GM23338 (cell line): ENCODE results near the gene EEF2K. TPM values are rescaled to one million over a fixed set of nuclear protein-coding genes. Genes with fewer than 3 reads are reported as not detected.

ENCODE experiments used
- CREB1 ChIP-seq: fragments of 250-450 bp; sonication (Bioruptor Pico); IDR thresholded peaks from 2 replicates; pipeline ENCODE4 v1.5.0; 2020; ENCODE audit warnings: low read depth, mild to moderate bottlenecking, moderate library complexity
- EZH2 ChIP-seq: fragments of 200-600 bp; sonication (generic); IDR thresholded peaks from one replicate; pipeline ENCODE4 v1.8.0; 2017; ENCODE audit warnings: antibody characterized with exemption, mild to moderate bottlenecking, low read depth; ENCODE audit not compliant: unreplicated experiment
- EZH2phosphoT487 ChIP-seq: fragments of 200-600 bp; sonication (generic); IDR thresholded peaks from one replicate; pipeline ENCODE4 v1.8.1; 2018; ENCODE audit warnings: antibody characterized with exemption; ENCODE audit not compliant: unreplicated experiment
- JUNB ChIP-seq: IDR thresholded peaks from one replicate; pipeline ENCODE4 v1.6.1; 2016; ENCODE audit warnings: antibody characterized with exemption; ENCODE audit not compliant: unreplicated experiment
- NANOG ChIP-seq: IDR thresholded peaks from 2 replicates; pipeline ENCODE4 v1.6.1; 2016; ENCODE audit warnings: antibody characterized with exemption, borderline replicate concordance
- POLR2AphosphoS5 ChIP-seq: IDR thresholded peaks from 2 replicates; pipeline ENCODE4 v1.6.1; 2016; ENCODE audit warnings: antibody characterized with exemption, low read depth
- ZNF114 ChIP-seq: fragments of 250-450 bp; sonication (Bioruptor Pico); IDR thresholded peaks from 2 replicates; pipeline ENCODE4 v1.5.0; 2020; ENCODE audit warnings: mild to moderate bottlenecking, moderate library complexity
- ZNF331 ChIP-seq: fragments of 250-450 bp; sonication (Bioruptor Pico); IDR thresholded peaks from 2 replicates; pipeline ENCODE4 v1.5.0; 2020; ENCODE audit warnings: low read depth, mild to moderate bottlenecking, moderate library complexity
- polyA plus RNA-seq: library from polyadenylated mRNA; unstranded; fragments of >200 nt; fragmentation: Nextera tagmentation; extraction: Ambion mirVana; gene quantifications from 2 replicates; pipeline ENCODE4 v1.2.1, GENCODE V29; 2016
- total RNA-seq: library from RNA; depleted of rRNA; stranded (reverse); fragments of >200 nt; shearing (Covaris generic); gene quantifications from 2 replicates; pipeline ENCODE4 v1.2.3, GENCODE V29; 2014
- TF ChIP-seq, protein P1 (sequence below): fragments of 250-450 bp; sonication (Bioruptor Pico); IDR thresholded peaks from 2 replicates; pipeline ENCODE4 v1.5.0; 2020; ENCODE audit warnings: mild to moderate bottlenecking, moderate library complexity
- TF ChIP-seq, protein P2 (sequence below): IDR thresholded peaks from 2 replicates; pipeline ENCODE4 v1.6.1; 2016; ENCODE audit warnings: antibody characterized with exemption
- TF ChIP-seq, protein P3 (sequence below), 2 experiments: fragments of 200-600 bp in 1 of 2; sonication (generic) in 1 of 2; conservative IDR thresholded peaks; 2 replicates each; pipeline versions ENCODE4 v1.5.1 to v1.6.1; 2016 to 2017; ENCODE audit warnings: antibody characterized with exemption in 2 of 2, low read depth in 2 of 2, mild to moderate bottlenecking in 2 of 2, moderate library complexity in 1 of 2

The EEF2K gene
- total and polyA plus RNA-seq, 2 experiments from 2014 or later = 5.4 to 23.9 TPM

DNA sequence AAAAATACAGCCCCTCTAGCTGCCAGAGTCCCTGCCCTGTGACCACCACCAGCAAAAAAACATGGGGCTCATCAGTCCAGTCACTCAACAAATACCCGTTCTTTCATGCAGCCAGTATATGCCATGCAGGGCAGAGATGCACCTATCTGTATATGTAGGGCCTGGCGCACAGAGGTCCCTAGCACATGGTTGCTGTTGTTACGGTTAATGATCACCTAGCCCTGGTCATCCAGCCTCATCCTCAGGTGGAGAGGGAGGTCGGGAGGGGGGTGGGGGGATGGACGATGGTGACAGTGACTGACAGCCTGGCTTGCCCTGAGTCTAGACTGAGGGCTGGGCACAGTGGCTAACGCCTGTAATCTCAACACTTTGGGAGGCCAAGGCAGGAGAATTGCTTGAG, 42.3 kb upstream of the EEF2K start (continued):
- TF ChIP-seq, protein P1, sequence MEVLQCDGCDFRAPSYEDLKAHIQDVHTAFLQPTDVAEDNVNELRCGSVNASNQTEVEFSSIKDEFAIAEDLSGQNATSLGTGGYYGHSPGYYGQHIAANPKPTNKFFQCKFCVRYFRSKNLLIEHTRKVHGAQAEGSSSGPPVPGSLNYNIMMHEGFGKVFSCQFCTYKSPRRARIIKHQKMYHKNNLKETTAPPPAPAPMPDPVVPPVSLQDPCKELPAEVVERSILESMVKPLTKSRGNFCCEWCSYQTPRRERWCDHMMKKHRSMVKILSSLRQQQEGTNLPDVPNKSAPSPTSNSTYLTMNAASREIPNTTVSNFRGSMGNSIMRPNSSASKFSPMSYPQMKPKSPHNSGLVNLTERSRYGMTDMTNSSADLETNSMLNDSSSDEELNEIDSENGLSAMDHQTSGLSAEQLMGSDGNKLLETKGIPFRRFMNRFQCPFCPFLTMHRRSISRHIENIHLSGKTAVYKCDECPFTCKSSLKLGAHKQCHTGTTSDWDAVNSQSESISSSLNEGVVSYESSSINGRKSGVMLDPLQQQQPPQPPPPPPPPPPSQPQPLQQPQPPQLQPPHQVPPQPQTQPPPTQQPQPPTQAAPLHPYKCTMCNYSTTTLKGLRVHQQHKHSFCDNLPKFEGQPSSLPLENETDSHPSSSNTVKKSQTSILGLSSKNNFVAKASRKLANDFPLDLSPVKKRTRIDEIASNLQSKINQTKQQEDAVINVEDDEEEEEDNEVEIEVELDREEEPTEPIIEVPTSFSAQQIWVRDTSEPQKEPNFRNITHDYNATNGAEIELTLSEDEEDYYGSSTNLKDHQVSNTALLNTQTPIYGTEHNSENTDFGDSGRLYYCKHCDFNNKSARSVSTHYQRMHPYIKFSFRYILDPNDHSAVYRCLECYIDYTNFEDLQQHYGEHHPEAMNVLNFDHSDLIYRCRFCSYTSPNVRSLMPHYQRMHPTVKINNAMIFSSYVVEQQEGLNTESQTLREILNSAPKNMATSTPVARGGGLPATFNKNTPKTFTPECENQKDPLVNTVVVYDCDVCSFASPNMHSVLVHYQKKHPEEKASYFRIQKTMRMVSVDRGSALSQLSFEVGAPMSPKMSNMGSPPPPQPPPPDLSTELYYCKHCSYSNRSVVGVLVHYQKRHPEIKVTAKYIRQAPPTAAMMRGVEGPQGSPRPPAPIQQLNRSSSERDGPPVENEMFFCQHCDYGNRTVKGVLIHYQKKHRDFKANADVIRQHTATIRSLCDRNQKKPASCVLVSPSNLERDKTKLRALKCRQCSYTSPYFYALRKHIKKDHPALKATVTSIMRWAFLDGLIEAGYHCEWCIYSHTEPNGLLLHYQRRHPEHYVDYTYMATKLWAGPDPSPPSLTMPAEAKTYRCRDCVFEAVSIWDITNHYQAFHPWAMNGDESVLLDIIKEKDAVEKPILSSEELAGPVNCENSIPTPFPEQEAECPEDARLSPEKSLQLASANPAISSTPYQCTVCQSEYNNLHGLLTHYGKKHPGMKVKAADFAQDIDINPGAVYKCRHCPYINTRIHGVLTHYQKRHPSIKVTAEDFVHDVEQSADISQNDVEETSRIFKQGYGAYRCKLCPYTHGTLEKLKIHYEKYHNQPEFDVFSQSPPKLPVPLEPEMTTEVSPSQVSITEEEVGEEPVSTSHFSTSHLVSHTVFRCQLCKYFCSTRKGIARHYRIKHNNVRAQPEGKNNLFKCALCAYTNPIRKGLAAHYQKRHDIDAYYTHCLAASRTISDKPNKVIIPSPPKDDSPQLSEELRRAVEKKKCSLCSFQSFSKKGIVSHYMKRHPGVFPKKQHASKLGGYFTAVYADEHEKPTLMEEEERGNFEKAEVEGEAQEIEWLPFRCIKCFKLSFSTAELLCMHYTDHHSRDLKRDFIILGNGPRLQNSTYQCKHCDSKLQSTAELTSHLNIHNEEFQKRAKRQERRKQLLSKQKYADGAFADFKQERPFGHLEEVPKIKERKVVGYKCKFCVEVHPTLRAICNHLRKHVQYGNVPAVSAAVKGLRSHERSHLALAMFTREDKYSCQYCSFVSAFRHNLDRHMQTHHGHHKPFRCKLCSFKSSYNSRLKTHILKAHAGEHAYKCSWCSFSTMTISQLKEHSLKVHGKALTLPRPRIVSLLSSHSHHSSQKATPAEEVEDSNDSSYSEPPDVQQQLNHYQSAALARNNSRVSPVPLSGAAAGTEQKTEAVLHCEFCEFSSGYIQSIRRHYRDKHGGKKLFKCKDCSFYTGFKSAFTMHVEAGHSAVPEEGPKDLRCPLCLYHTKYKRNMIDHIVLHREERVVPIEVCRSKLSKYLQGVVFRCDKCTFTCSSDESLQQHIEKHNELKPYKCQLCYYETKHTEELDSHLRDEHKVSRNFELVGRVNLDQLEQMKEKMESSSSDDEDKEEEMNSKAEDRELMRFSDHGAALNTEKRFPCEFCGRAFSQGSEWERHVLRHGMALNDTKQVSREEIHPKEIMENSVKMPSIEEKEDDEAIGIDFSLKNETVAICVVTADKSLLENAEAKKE (CRISPR knock-in tag) = no peak
- no peak for TF ChIP-seq POLR2AphosphoS5
- TF ChIP-seq ZNF114 = no peak
- TF ChIP-seq EZH2phosphoT487 = no peak
- no peak for TF ChIP-seq NANOG
- TF ChIP-seq, protein P2, sequence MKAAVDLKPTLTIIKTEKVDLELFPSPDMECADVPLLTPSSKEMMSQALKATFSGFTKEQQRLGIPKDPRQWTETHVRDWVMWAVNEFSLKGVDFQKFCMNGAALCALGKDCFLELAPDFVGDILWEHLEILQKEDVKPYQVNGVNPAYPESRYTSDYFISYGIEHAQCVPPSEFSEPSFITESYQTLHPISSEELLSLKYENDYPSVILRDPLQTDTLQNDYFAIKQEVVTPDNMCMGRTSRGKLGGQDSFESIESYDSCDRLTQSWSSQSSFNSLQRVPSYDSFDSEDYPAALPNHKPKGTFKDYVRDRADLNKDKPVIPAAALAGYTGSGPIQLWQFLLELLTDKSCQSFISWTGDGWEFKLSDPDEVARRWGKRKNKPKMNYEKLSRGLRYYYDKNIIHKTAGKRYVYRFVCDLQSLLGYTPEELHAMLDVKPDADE = no peak
- TF ChIP-seq ZNF331 = no peak
- no peak for TF ChIP-seq EZH2
- no peak for TF ChIP-seq JUNB
- TF ChIP-seq, protein P3, sequence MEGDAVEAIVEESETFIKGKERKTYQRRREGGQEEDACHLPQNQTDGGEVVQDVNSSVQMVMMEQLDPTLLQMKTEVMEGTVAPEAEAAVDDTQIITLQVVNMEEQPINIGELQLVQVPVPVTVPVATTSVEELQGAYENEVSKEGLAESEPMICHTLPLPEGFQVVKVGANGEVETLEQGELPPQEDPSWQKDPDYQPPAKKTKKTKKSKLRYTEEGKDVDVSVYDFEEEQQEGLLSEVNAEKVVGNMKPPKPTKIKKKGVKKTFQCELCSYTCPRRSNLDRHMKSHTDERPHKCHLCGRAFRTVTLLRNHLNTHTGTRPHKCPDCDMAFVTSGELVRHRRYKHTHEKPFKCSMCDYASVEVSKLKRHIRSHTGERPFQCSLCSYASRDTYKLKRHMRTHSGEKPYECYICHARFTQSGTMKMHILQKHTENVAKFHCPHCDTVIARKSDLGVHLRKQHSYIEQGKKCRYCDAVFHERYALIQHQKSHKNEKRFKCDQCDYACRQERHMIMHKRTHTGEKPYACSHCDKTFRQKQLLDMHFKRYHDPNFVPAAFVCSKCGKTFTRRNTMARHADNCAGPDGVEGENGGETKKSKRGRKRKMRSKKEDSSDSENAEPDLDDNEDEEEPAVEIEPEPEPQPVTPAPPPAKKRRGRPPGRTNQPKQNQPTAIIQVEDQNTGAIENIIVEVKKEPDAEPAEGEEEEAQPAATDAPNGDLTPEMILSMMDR (conservative IDR thresholded peaks at IDR 0.05; ENCODE audit: low read depth in 2 of 2) = no peak
- TF ChIP-seq CREB1 (CRISPR knock-in tag) = no peak
